Measurements from ENCODE around the gene RPL12. TPM values are rescaled to one million over a fixed set of nuclear protein-coding genes. Genes with fewer than 3 reads are reported as not detected.

Gene RPL12
- total and polyA plus RNA-seq, 2 donors from 2014 or later, result 985 to 1,980 TPM

- H3K4me3 ChIP-seq (ENCODE audit: low read length in 3 of 3), result no peak overlapping the region
- TF ChIP-seq CTCF (IDR thresholded peaks at IDR 0.05; ENCODE audit: borderline replicate concordance, extremely low read depth, insufficient read depth), result no peak
- peaks cover 0 to 3% (median 0%) of the 10 kb centered on the region in 3 donors for H3K4me1 ChIP-seq (ENCODE audit: control insufficient read depth in 2 of 3, insufficient read depth in 2 of 3, low read depth in 1 of 3, low read length in 3 of 3)
- intact Hi-C loops (cut with DNase I), result no loop called here
- FAIRE-seq, result no peak
- H3K27me3 ChIP-seq (ENCODE audit: control insufficient read depth, insufficient read depth, low read length), result no peaks in the 10 kb centered on the region
- H3K9ac ChIP-seq (ENCODE audit: low read length in 3 of 3), result no peak overlapping the region
- H3K36me3 ChIP-seq (ENCODE audit: control insufficient read depth in 2 of 3, insufficient read depth in 3 of 3, low read length in 3 of 3), result peaks cover 5 to 26% (median 22%) of the 10 kb centered on the region in 3 donors
- DNase-seq, result no peak
- H3K9me3 ChIP-seq (ENCODE audit: control insufficient read depth in 2 of 3, insufficient read depth in 1 of 3, low read length in 3 of 3), result no peaks in the 10 kb centered on the region
- H3K27ac ChIP-seq (ENCODE audit: low read depth in 2 of 2, low read length in 2 of 2), result no peak overlapping the region
These were observed 20.8 kb downstream of the RPL12 start for GRCh38 chr9:127430415-127430814.

GRCh38 chr9:127428348-127428747 is 22.9 kb downstream of the RPL12 start:
- Histone ChIP-seq H3K4me3 (ENCODE audit: low read length in 3 of 3) (no peak overlapping the region), H3K9ac (ENCODE audit: low read length in 3 of 3) (no peak overlapping the region), H3K9me3 (ENCODE audit: control insufficient read depth in 2 of 3, insufficient read depth in 1 of 3, low read length in 3 of 3) (no peaks in the 10 kb centered on the region), H3K36me3 (ENCODE audit: control insufficient read depth in 2 of 3, insufficient read depth in 3 of 3, low read length in 3 of 3) (peaks cover 0 to 10% (median 6%) of the 10 kb centered on the region in 3 donors), H3K27me3 (ENCODE audit: control insufficient read depth, insufficient read depth, low read length) (no peaks in the 10 kb centered on the region), H3K27ac (ENCODE audit: low read depth in 2 of 2, low read length in 2 of 2) (no peak overlapping the region), H3K4me1 (ENCODE audit: control insufficient read depth in 2 of 3, insufficient read depth in 2 of 3, low read depth in 1 of 3, low read length in 3 of 3) (peaks cover 0 to 9% (median 4%) of the 10 kb centered on the region in 3 donors)
- intact Hi-C loops (cut with DNase I), result no loop called here
- TF ChIP-seq CTCF (IDR thresholded peaks at IDR 0.05; ENCODE audit: borderline replicate concordance, extremely low read depth, insufficient read depth), result no peak
- DNase-seq (no peak), FAIRE-seq (no peak)

GRCh38 chr9:127426756-127427155 is 24.4 kb downstream of the RPL12 start:
- intact Hi-C loops (cut with DNase I), result no loop called here
- no peak for TF ChIP-seq CTCF (IDR thresholded peaks at IDR 0.05; ENCODE audit: borderline replicate concordance, extremely low read depth, insufficient read depth)
- Histone ChIP-seq H3K4me3 (ENCODE audit: low read length in 3 of 3) (no peak overlapping the region), H3K9ac (ENCODE audit: low read length in 3 of 3) (no peak overlapping the region), H3K27ac (ENCODE audit: low read depth in 2 of 2, low read length in 2 of 2) (no peak overlapping the region), H3K4me1 (ENCODE audit: control insufficient read depth in 2 of 3, insufficient read depth in 2 of 3, low read depth in 1 of 3, low read length in 3 of 3) (peaks cover 0 to 15% (median 15%) of the 10 kb centered on the region in 3 donors), H3K9me3 (ENCODE audit: control insufficient read depth in 2 of 3, insufficient read depth in 1 of 3, low read length in 3 of 3) (no peaks in the 10 kb centered on the region), H3K36me3 (ENCODE audit: control insufficient read depth in 2 of 3, insufficient read depth in 3 of 3, low read length in 3 of 3) (peaks cover 0 to 6% (median 2%) of the 10 kb centered on the region in 3 donors), H3K27me3 (ENCODE audit: control insufficient read depth, insufficient read depth, low read length) (no peaks in the 10 kb centered on the region)
- no peak for DNase-seq
- no peak for FAIRE-seq

GRCh38 chr9:127424676-127424999 is 26.6 kb downstream of the RPL12 start:
- Histone ChIP-seq H3K27me3 (ENCODE audit: control insufficient read depth, insufficient read depth, low read length) (no peaks in the 10 kb centered on the region), H3K4me3 (ENCODE audit: low read length in 3 of 3) (peak overlapping the region; percentile 86 to 97 (median 91)), H3K4me1 (ENCODE audit: control insufficient read depth in 2 of 3, insufficient read depth in 2 of 3, low read depth in 1 of 3, low read length in 3 of 3) (peaks cover 0 to 15% (median 15%) of the 10 kb centered on the region in 3 donors), H3K36me3 (ENCODE audit: control insufficient read depth in 2 of 3, insufficient read depth in 3 of 3, low read length in 3 of 3) (peaks cover 0 to 2% (median 0%) of the 10 kb centered on the region in 3 donors), H3K27ac (ENCODE audit: low read depth in 2 of 2, low read length in 2 of 2) (peak overlapping the region; percentile 84 to 88), H3K9me3 (ENCODE audit: control insufficient read depth in 2 of 3, insufficient read depth in 1 of 3, low read length in 3 of 3) (no peaks in the 10 kb centered on the region), H3K9ac (ENCODE audit: low read length in 3 of 3) (peak overlapping the region; percentile 74 to 93 (median 86))
- no peak for TF ChIP-seq CTCF (IDR thresholded peaks at IDR 0.05; ENCODE audit: borderline replicate concordance, extremely low read depth, insufficient read depth)
- intact Hi-C loops (cut with DNase I), result no loop called here
- no peak for FAIRE-seq
- no peak for DNase-seq

Data from kidney (tissue), 14 donors.